Calu3 (cell line): ENCODE measurements around the gene PLCB3. TPM values are rescaled to one million over a fixed set of nuclear protein-coding genes. Genes with fewer than 3 reads are reported as not detected.

Experiments used
- BruUV-seq: library from RNA; stranded (reverse); fragments of 400-500 nt; replicated peaks from 2 replicates; lab custom pipeline; 2021; lab: Mats Ljungman, UMichigan
- CTCF ChIA-PET: fragments of 300-600 bp; sonication (Branson Sonifier 250); formaldehyde crosslinking; loops from one replicate; lab custom pipeline; 2022; ENCODE audit warnings: antibody characterized with exemption; lab: Charles Lee
- DNase-seq: peaks from one replicate; pipeline ENCODE4 v3.0.0; 2022
- H3K27ac Mint-ChIP-seq: one replicate; pipeline ENCODE4 v1.8.0; 2022; ENCODE audit warnings: mixed read lengths; ENCODE audit not compliant: unreplicated experiment
- H3K27me3 Mint-ChIP-seq: one replicate; pipeline ENCODE4 v1.8.0; 2022; ENCODE audit warnings: mixed read lengths; ENCODE audit not compliant: unreplicated experiment
- H3K36me3 Mint-ChIP-seq: one replicate; pipeline ENCODE4 v1.8.0; 2022; ENCODE audit warnings: mild to moderate bottlenecking, moderate library complexity, mixed read lengths; ENCODE audit not compliant: insufficient read depth, unreplicated experiment
- H3K4me1 Mint-ChIP-seq: one replicate; pipeline ENCODE4 v1.8.0; 2022; ENCODE audit warnings: mild to moderate bottlenecking, low read depth, mixed read lengths; ENCODE audit not compliant: unreplicated experiment
- H3K4me3 Mint-ChIP-seq: one replicate; pipeline ENCODE4 v1.8.0; 2022; ENCODE audit warnings: mild to moderate bottlenecking, low read depth, moderate library complexity, mixed read lengths; ENCODE audit not compliant: unreplicated experiment
- H3K9me3 Mint-ChIP-seq: one replicate; pipeline ENCODE4 v1.8.0; 2022; ENCODE audit warnings: low read depth, mixed read lengths; ENCODE audit not compliant: unreplicated experiment
- intact Hi-C: fragments of 100-400 bp; cut with micrococcal nuclease; formaldehyde crosslinking; loops from one replicate; pipeline ENCODE4 v1.10.0; 2022; ENCODE audit not compliant: unreplicated experiment
- total RNA-seq: library from RNA; stranded (reverse); gene quantifications from 2 replicates; pipeline ENCODE4 v1.2.3, GENCODE V29; 2022
- TF ChIP-seq, protein P1 (sequence below): fragments of 200-600 bp; IDR thresholded peaks from one replicate; pipeline ENCODE4 v1.8.0; 2022; ENCODE audit warnings: antibody characterized with exemption; ENCODE audit not compliant: unreplicated experiment

Gene PLCB3
- total RNA-seq, 1 experiment from 2014 or later: 39.5 TPM

DNA sequence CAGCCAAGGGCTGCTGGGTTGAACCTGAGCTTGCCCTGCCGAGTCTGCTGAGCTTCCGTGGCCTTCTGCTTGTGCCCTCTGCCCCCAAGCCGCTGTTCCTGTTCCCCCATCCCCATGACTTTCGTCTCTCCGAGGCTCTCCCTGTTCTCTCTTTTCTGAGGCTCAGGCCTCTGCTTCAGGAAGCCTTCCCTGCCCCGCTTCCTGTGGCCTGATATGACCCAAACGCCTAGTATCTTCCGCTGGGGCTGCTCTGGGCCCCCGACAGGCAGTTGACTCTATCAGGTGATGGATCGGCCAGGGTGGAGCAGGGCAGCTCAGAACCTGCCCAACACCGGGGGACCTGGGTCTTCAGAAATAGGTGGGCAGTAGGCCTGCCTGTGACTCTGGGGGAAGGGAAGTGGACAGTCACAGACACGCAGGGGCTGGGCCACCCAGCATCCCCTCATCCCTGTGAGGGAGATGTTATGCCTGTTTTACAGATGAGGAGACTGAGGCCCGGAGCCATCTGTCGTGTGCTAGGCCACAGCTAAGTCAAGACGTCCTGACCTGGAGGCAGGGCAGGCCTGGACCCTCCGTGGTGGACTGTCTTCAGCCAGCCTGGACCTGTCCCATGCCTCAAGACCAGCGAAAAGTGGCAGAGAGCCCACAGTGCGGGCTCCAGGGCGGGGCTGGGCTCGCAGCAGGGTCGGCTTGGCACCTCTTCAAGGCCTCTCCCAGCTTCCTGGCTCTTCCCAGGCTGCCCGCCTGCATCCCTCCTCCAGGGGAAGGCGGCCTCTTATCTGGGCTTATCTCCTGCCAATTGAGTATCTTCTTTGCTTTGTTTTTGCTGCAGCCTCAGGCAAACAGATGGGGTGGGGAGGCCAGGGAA is 16.9 kb downstream of the PLCB3 start:
- TF ChIP-seq, protein P1, sequence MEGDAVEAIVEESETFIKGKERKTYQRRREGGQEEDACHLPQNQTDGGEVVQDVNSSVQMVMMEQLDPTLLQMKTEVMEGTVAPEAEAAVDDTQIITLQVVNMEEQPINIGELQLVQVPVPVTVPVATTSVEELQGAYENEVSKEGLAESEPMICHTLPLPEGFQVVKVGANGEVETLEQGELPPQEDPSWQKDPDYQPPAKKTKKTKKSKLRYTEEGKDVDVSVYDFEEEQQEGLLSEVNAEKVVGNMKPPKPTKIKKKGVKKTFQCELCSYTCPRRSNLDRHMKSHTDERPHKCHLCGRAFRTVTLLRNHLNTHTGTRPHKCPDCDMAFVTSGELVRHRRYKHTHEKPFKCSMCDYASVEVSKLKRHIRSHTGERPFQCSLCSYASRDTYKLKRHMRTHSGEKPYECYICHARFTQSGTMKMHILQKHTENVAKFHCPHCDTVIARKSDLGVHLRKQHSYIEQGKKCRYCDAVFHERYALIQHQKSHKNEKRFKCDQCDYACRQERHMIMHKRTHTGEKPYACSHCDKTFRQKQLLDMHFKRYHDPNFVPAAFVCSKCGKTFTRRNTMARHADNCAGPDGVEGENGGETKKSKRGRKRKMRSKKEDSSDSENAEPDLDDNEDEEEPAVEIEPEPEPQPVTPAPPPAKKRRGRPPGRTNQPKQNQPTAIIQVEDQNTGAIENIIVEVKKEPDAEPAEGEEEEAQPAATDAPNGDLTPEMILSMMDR: no peak
- peak overlapping the region; percentile 97 for H3K27ac Mint-ChIP-seq
- H3K9me3 Mint-ChIP-seq: no peaks in the 10 kb centered on the region
- H3K4me3 Mint-ChIP-seq: peak overlapping the region; percentile 94
- no TSS peak for BruUV-seq
- no peaks in the 10 kb centered on the region for H3K27me3 Mint-ChIP-seq
- CTCF ChIA-PET: interaction anchor here (0.5 to 1.4 kb wide), 6 partner anchors 8 to 87 kb away, joined by 3 to 8 read pairs (median 4); partner anchors contain the start of gene FKBP2
- H3K36me3 Mint-ChIP-seq: peaks cover 58% of the 10 kb centered on the region
- intact Hi-C loops: no loop called here
- DNase-seq: no peak
- H3K4me1 Mint-ChIP-seq: peaks cover 18% of the 10 kb centered on the region

DNA sequence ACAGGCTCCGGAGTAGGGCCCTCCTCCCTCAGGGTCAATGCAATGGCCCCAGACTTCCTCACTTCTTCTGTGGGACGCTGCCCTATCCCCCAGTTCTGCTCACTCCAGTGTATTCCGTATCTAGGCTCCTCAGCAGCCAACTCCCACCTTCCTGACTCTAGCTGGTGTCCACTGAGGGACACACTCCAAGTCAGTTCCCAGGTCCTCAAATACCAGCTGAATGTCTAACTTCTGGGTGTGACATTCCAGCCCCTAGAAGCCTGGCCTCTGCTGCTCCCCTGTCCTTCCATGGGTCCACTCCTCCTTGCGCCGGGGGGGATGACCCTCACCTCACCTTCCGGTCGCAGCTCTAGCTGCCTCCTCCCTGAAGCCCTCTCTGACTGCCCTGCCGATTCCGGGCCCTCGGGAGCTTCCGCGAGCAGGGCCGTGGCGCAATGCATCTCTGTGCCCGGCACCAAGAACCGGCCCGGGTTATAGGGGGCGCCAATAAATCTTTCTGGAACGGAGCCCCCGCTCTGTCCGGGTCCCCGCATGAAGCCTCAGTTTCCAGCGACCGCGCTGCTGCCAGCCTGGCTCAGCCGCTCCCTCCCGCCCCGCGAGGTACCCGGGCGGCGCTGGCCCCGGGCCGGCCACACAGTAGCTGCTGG is 17.7 kb downstream of the PLCB3 start:
- CTCF ChIA-PET: interaction anchor here (0.5 to 1.4 kb wide), 6 partner anchors 9 to 86 kb away, joined by 3 to 7 read pairs (median 4); partner anchors contain the start of genes ESRRA and FKBP2
- Mint-ChIP-seq H3K4me3 (peak overlapping the region; percentile 94), H3K36me3 (peaks cover 60% of the 10 kb centered on the region), H3K4me1 (peaks cover 18% of the 10 kb centered on the region), H3K27me3 (no peaks in the 10 kb centered on the region), H3K9me3 (no peaks in the 10 kb centered on the region), H3K27ac (peak overlapping the region; percentile 97)
- no TSS peak for BruUV-seq
- TF ChIP-seq, protein P1: no peak
- intact Hi-C loops: no loop called here
- peak; percentile 56 for DNase-seq

DNA sequence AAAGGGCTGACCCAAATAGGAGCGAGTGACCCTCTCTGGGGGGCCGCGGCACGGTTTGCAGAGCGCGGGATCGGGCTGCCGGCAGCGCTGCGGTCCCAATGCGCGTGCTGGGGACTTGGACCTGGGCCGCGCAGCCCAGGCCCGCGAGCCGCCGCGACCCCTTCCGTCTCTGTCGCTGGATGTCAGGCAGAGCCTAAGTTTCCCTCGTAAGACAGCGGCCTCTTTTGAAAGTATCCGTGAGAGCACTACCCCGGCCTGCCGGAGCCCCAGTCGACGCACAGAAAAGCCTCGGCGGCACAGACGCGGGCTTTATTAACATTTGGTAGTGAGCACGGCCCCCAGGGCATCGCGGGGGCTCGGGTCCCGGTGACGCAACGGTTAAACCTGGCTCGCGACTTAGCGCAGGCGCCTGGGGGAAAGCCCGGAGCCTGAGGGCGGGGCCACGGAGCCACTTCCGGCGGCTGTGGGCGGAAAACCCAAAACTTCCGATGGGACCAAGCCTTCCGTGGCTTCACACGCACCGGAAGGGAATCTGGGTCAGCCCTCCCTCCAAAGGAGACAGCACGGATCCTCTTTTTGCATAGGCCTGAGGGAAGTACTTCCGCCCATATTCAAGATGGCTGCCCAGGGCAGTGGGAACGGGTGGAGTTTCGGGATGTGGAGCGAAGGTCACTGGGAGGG is 18.4 kb downstream of the PLCB3 start:
- peak; percentile 97 for DNase-seq
- no peaks in the 10 kb centered on the region for H3K27me3 Mint-ChIP-seq
- H3K27ac Mint-ChIP-seq: peak overlapping the region; percentile 97
- TF ChIP-seq, protein P1: no peak
- intact Hi-C loops: loop anchor here (2.0 kb wide), 1 partner anchor 35 kb away; the partner anchor contains the start of gene ESRRA
- peak overlapping the region; percentile 94 for H3K4me3 Mint-ChIP-seq
- TSS peak; percentile 41 for BruUV-seq
- no peaks in the 10 kb centered on the region for H3K9me3 Mint-ChIP-seq
- peaks cover 18% of the 10 kb centered on the region for H3K4me1 Mint-ChIP-seq
- CTCF ChIA-PET: interaction anchor here (0.6 to 2.6 kb wide), 8 partner anchors 18 to 1064 kb away, joined by 3 to 17 read pairs (median 4); partner anchors contain the start of genes DPF2, ESRRA, FKBP2 and PLCB3
- H3K36me3 Mint-ChIP-seq: peaks cover 59% of the 10 kb centered on the region
